ENCODE results near the gene ANOS1.
"Not testable (repeated sequence)": the region's sequence is repeated elsewhere in the genome, so short reads cannot be mapped to it uniquely, and the experiment has no call there.

ANOS1 gene

DNA sequence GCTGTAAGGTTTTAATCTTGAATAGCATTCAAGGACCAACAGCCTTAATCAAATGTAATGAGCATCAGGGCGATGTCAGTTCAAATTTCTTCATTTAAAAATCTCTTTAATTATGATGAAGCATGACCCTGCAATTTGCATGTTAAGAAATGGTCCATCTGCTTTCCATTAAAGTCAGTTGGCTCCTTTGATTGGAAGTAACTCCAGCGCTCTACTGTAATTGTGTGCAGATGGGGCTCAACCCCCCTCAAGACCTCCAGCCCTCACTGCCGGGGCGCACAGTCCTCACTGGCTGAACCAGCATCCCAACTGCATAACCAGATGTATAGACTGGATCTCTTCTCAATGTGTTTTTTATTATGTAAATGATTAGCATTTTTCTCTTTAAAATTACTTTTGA lies 140.4 kb downstream of the ANOS1 start:
- no peak for DNase-seq

DNA sequence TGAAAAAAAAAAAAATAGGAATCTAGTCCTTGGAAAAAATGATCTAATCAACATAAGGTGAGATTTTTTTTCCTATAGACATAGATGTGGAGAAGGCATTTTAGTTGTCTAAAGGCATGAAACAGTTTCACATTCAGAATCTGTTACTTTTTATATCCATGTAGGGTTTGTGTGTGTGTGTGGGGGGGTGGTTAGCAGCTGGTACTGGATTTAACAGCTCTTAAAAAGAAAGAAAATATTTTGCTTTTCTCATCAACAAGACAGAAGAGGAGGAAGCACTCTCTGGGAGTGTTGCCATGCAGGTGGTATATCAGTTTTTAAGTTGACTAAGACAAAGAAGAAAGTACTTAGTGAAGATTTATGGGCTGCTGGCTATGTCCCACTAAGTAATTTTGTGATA lies 145.0 kb downstream of the ANOS1 start:
- DNase-seq, result no peak

DNA sequence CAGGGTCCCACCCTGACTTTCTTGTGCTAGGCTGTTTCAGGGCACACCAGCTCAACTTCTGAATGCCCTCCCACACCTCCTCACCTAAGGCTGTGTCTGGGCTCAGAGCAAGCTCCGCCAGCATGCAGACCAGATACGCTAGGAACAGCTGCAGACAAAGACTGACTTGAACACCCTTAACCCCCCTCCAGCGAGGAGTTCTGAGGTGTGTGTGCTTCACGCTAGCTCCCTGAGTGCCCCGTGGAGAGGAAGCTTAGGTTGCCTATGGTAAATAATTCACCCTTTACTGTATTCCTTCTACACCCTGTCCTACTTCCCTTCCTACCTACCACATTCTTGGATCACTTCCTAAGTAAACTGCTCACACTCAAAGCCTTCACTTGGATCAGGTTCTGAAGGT lies 152.3 kb downstream of the ANOS1 start:
- peak; percentile 44 for DNase-seq

DNA sequence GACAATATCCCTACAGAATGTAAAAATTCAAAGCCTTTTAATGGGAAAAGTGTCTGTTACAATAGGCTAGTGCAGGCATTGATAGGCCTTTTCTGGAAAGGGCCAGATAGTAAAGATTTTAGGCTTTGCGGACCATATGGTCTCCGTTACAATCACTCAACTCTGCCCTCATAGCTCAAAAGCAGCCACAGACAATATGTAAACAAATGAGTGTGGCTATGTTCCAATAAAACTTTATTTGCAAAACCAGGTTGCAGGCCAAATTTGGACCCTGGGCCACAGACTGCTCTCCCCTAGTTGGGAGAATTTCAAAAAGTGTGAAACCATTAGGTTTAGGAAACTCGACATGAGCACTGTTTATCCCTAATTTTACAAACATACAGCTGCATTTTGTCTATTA lies 155.1 kb downstream of the ANOS1 start:
- DNase-seq, result no peak

DNA sequence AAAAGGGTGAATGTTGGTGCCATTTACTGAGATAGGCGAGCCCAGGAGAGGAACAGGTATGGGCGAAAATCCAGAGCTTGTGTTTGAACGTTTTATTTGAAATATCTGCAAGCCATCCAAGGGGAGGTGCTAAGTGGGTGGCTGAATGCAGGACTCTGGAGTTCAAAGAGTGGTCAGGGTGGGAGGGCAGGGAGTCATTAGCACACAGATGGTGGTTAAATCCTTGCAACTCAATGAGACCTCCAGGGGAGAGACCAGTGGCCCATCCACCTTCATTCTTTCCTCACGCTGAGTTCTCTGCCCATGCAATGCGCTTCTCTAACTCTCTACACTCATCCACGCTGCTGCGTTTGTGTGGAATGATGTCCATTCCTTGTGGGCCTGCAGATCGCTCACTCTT lies 166.2 kb downstream of the ANOS1 start:
- DNase-seq, result no peak

DNA sequence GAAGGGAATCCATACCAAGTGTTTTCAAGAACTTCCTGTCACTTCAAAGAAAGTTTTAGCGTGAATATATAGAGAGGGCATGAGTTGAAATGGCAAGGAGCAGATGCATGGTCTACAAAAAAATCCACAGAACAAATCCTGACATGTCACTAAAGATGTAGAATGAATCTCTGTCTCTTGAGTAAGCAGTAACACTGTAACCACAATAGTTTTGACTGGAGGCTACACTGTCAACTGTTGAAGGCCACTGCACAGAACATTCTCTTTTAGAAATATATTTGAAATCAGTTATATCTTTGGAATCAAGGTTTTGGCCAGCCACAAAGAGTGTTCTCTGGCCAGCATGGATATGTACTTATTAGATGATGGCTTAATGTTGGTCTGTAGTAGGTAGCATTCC lies 183.5 kb downstream of the ANOS1 start:
- DNase-seq, result no peak

DNA sequence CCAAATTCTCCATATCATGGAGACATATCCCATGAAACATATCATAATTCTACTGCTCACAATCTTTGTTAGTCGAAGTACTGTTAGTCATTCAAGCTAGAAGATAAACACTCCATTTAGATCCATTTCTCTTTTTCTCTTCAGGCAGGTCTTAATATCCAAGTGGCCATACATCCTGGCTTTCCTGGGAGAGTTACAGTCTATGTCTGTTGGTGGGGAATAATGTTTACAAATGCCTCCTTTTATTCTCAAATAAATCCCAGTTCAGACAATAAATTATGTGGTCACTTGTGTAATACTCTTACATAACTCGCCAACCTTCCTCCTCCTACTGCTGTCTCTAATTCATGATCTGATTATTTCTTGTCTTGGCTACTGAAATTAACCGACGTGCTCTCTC lies 185.2 kb downstream of the ANOS1 start:
- no peak for DNase-seq

DNA sequence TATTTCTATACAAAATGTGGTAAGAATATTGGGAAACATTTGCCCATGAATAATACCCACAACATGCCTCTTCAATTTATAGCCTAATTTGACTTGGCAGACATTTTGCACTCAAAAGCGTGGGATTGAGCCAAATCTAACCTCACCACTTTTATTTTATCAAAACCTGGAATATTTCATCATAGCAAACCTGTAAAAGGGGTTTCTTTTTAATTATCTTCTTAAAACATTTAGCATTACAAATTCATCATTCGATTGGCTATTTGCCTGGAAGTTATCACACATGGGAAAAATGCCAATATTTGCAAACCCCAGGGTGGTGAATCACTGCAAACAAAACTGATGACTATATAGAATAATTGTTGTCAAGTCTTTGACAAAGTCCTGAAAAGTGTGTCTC lies 211.1 kb downstream of the ANOS1 start:
- DNase-seq, result no peak

DNA sequence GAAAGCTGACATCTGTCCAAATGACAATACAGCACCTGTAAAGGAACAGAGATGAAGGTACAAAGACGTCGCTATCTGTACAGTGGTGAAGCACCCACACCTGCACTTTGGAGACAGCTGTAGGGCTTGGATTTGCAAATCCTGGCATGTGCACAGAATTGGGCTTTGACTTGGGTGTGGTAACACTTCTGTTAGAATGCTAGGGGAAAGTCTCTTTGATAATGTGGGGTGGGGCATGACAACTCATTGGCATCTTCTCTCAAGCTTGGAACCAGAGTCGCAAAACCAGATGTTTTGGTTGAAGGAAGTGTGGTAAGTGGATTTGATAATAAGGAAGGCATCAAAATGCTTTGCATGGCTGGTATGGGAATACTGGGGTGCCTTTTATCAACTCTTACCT lies 211.8 kb downstream of the ANOS1 start:
- DNase-seq, result no peak

DNA sequence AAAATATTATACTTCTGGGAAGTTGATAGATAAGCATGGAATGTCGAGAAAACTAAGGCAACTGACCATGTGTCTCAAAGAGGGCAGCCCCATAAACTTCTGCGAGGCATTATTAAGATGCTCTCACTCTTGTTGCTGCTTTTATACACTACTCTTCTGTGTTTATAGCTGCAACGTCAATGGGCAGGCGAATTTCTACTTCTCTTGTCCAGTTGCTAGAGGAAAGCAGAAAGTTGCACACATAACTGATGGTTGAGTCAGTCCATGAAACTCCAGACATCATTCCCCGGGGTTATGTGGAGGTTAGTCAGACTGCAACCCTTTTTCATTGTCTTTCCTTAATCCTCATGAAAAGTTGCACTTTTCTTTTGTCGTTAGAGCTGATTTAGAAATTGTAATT lies 227.5 kb downstream of the ANOS1 start:
- peak; percentile 58 for DNase-seq

DNA sequence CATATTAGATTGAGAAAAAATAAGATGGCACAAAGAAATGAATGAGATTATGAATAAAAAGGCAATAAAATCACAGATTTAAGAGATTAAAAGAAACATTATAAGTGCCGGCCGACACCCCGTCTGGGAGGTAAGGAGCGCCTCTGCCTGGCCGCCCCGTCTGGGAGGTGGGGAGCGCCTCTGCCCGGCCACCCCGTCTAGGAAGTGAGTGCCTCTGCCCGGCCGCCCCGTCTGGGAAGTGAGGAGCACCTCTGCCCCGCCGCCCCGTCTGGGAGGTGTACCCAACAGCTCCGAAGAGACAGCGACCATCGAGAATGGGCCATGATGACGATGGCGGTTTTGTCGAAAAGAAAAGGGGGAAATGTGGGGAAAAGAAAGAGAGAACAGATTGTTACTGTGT lies 229.8 kb downstream of the ANOS1 start:
- DNase-seq, result not testable (repeated sequence)

DNA sequence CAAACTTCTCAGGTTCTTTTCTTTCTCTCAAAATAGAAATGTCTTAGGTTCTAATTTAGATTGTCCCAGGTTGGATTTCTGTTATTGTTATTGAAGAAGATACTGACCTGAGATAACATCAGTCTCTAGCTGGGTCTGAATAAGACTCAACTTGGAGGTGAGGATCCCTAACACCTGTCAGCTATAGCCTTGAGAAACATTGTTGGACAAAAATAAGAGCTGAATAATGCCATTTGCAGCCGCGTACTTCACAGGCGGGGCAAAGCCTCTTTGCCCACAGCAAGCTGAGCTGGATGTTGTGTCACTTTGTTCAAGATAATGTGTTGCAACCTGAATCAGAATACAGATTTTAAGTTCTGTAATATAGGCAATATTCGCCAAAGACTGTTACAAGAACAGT lies 231.7 kb downstream of the ANOS1 start:
- DNase-seq, result no peak

DNA sequence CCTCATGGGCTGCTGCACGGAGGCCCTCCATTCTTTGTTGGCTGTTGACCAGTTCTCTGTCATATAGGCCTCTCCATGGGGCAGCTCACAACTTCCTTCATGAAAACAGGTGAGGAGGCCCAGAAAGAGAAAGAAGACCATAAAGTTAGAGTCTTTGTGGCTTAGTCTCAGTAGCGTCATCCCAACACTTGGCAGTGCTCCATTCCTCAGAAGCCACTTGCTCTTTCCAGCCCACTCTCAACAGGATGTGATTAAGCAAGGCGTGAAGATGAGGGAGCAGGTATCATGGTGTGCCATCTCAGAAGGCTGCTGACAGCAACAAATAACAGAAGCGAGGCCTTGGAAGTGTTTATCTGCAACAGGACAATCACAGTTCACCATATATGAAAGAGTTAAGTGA lies 236.9 kb downstream of the ANOS1 start:
- DNase-seq, result not testable (repeated sequence)

DNA sequence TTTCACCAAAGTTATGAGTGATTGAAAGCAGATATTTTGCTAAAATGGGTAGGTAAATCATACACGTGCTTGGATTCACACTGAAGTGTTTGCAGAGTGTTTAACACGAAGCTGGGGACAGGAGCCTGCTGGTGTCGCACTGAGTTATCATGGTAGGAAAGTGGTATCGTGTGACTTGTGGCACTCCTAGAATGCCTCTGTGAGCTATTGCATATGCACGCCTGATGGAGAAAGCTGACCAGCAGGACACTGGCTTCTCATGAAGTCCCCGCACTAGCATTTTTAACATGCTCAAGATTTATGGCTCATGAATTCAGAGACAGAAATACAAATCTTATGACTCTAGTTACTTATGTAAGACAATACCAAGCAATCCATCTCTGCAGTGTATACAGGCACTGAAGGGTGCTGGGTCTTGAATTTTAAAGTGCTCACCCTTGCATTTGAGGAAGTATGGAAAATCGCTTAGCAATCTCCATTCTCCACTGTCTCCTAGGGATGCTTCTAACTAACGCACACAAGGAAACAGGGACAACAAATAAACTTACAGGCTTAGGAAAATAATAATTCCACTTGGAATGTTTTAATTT lies 247.5 kb downstream of the ANOS1 start:
- DNase-seq, result no peak
